ENCODE data around the gene BTBD10.

The BTBD10 gene

GRCh38 chr11:13462901-13463778, at the start of gene BTBD10:
TSS of gene BTBD10 (minus strand) at chr11:13463222. CDS start at chr11:13445124, 18,098 bp downstream.
- peak; percentile 89 for DNase-seq

- DNase-seq, result no peak
These were observed 40.4 kb upstream of the BTBD10 start for GRCh38 chr11:13503393-13503792.

- DNase-seq, result no peak
These were observed 39.5 kb upstream of the BTBD10 start for GRCh38 chr11:13502492-13502891.

- no peak for DNase-seq
These were observed 32.9 kb upstream of the BTBD10 start, which contains the start of gene PTH for GRCh38 chr11:13495929-13496328. TSS of gene PTH (minus strand) at chr11:13495997. CDS start at chr11:13492855, 3,142 bp downstream.

DNA sequence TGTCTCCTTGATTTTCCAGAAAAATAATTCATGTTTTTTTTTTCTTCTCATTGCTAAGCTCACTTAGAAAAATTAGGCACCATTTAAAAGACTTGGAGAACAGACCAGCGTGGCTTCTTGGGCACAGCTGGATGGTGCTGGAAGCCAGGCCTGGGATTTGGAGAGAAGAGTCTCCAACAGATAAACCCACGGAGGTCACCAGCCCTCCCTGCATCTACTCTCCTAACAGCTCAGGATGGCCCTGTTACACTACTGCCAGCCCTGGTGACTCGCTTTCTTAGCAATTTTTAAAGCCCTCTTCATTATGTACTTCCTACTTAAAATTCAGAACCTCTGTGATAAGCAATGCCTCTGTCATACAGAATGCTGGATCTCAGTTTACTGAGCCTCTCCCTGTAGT, 31.0 kb upstream of the BTBD10 start:
- no peak for DNase-seq

DNA sequence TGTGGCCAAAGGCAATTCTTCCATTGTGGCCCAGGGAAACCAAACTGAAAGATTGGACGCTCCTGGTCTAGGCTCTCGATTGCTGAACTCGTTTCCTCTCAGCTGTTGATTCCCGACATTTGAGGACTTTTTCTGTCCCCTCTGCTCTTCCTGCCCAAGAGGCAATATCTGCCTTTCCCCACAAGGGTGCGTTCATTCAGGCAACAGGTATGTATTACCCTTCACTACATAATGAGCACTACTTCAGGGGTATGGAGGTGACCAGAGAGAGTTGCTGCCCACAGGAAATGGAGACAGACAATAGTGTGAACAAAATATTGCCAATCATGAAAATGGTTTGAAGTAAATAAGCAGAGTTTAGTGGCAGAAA, 24.6 kb upstream of the BTBD10 start:
- no peak for DNase-seq

- DNase-seq, result peak; percentile 41
These were observed 24.1 kb upstream of the BTBD10 start for GRCh38 chr11:13486926-13487660.

- no peak for DNase-seq
These were observed 17.2 kb upstream of the BTBD10 start for GRCh38 chr11:13480198-13480597.

DNA sequence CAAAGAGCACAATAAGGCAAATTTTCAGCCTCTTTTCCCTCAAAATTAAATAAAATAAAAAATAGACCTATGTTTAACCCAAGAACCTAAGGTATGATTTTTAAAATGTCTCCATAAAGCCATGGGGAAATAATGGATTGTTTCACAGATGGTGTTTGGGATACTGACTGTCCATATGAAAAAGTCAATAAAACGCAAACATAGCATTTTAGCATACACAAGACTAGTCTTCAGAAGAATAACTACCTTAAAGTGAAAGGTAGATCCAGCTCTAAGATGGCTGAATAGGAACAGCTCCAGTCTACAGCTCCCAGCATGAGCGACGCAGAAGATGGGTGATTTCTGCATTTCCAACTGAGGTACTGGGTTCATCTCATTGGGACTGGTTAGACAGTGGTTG, 16.7 kb upstream of the BTBD10 start:
- DNase-seq, result no peak

GRCh38 chr11:13475091-13475490, 12.1 kb upstream of the BTBD10 start:
- DNase-seq, result no peak

DNA sequence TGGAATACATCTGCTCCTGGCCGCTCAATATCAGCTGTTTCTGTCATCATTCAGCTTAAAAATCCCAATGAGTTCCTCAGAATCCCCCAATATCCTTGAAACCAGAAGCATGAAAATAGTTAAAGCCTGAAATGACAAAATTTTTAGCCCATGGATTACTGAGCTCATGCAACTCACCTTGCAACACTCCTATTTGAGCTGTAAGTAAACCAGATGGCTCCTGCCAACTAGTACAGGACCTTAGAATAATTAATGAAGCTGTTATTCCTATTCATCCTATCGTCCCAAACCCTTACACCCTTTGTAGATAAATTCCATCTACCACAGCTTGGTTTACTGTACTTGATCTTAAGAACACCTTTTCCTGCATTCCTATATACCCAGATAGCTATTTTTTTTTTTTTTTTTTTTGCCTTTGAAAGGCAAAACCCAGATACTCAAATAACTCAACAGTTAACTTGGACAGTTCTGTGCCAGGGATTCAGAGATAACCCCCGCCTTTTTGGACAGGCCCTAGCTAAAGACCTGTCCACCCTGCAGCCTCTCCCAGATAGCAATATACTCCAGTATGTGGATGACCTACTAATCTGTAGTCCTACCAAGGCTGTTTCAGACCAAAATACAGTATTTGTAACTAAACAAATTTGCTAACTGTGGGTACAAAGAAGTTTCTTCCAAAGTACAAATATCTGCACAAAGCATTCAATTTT, 10.1 kb upstream of the BTBD10 start:
- DNase-seq, result no peak

GRCh38 chr11:13468750-13469149, 5.7 kb upstream of the BTBD10 start:
- DNase-seq, result no peak

GRCh38 chr11:13465909-13466371, 2.9 kb upstream of the BTBD10 start:
- DNase-seq, result no peak

DNA sequence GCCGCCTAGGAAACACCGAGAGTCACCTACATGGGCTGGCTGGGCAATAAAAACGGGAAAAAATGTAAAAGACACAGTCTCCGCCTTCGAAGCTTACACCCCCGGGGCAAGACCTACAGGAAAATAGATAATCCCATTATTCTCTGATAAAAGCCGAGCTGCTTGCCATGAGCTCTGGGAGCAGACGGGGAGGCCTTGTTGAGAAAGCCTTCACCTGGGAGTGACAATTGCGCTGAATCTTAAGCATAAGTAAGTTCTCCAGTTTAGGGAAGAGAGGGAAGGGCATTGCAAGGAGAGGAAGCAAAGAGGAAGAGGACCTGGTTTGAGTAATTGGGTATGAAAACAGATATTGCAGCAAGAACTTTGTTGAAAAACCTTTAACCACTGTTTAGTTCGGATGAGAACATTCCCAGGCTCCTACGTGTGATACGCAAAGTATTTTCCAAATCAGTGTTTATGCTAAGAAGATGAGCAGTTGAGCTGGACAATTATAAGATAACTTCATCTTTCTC, 813 bp upstream of the BTBD10 start:
- no peak for DNase-seq

DNA sequence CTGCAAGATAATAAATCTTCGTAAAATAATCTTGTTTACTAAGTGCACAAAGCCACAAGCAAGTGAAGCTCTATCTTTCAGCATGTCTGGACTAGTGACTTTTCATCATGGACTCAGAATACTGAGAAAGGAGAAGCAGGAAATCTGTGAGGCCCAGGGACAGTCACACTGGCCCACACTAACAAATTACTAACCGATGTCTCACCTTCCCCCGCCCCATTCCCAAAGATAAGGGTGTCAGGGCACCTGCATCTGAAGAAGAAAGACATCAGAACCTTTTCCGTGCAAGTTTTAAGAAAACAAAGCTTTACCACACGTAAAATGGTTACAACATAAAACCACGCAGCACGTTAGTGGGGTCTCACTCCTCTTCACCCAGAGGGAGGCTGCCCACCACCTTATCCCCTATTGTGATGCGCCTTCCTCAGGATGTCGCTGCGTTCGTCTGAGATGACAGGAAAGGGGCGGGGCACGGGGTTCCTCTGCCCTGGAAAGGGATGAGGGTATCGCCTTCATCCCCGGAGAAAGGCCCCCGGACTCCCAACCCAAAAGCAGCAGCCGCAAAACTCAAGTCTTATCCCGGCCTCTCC, 616 bp downstream of the BTBD10 start:
- peak; percentile 46 for DNase-seq

DNA sequence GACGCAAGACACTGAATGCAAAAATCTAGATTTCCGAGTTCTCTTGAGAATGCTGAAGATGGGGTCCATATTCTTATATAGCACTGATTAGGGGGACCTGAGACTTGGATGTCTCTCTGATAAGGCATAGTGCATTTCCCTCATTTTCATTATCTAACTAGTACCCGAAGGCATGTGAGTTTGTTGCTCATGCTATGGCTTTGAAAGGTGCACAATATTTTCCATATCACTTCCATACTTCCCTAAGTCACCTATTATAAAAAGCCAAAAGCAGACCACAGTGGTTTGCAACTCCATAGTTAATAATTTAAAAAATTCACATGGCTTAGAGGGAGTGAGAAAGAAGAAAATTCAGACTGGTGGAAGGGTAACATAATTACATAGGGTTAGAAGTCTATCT, 1.7 kb downstream of the BTBD10 start:
- DNase-seq, result no peak

DNA sequence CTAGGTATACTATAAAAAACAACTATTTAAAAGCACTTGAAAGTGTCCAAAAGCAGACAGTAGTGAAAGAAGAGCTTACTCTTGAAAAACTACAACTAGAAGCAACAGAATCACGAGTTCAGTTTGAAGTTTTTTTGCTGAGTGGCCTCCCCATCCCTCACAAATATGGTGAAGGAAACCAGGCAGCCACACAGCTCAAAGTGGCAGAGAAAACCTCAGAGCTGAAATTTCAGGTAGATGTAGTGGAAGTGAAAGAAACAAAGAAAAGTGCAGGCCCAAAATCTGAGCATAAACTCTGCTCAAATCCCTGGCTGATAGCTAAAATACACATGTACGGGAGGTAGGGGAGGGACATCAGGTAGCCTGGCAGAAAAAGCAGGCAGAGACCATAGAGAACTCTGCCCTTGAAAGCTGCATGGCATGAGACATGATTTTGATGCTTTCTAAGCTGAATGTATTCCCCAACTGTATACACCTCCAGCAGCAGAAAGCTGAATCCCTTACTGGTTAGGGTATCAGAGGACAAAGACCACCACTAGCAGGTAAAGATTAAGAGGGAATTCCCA, 12.1 kb downstream of the BTBD10 start:
- no peak for DNase-seq

DNA sequence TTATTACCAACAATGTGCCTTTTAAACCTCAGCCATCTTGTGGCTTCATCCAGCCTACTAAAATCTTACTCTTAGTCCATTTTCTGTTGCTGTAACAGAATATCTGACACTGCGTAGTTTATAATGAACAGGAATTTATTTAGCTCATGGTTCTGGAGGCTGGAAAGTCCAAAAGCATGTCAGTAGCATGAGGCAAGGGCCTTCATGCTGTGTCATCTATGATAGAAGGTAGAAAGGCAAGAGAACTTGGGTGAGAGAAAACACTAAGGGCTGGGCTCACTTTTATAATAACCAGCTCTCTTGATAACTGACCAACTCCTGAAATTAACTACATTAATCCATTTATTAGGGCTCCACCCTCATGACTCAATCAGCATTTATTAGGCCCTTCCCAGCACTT, 13.5 kb downstream of the BTBD10 start:
- no peak for DNase-seq

DNA sequence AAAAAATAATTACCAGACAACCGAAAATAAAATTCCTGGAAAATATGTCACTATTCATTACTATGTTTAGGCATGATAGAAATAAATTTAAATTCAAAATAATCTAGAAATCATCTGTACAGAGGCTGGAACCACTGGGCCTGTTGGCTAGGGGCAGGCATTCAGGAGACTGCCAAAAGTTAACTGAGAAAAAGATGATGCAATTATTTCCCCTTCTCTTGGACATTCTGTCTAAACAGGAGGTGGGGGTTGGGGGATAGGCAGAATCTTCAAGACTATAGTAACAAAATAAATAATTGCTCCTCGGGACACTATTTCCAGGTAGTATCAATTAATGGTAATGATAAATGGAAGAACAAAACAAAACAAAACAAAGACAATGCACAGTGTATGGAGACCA, 14.1 kb downstream of the BTBD10 start:
- no peak for DNase-seq

- DNase-seq, result no peak
These were observed 16.6 kb downstream of the BTBD10 start for GRCh38 chr11:13446444-13446843.

DNA sequence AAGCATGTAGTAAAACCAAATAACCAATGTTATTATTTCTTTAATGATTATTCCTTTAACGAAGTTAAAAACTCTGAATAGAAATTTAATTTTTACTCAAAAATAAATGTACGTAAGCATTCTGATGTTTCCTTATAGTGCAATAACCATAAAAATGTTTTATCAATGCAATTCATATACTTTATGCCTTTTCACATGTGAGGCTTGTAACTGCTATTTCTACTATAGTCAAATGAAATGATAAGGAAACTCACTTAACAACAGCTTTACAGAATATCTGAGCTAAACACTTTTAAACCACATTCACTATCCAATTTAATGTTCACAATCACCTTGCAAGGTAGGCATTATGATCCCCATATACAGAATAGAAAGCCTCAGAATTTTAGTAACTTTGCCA, 17.4 kb downstream of the BTBD10 start:
- DNase-seq, result no peak

- DNase-seq, result no peak
These were observed 22.7 kb downstream of the BTBD10 start for GRCh38 chr11:13440100-13440855.
